Urothelium cell line (cell line): ENCODE data around the gene ANLN.

Source experiments
- DNase-seq: peaks from one replicate; pipeline ENCODE4 v3.0.0; 2011; ENCODE audit warnings: low spot score, mixed read lengths
- FAIRE-seq: peaks from 2 replicates; lab custom pipeline; 2011; peaks lifted over from hg19 to GRCh38; lab: Jason Lieb, UNC

ANLN gene

GRCh38 chr7:36406156-36406555 is 16.5 kb downstream of the ANLN start:
- DNase-seq (no peak), FAIRE-seq (no peak)

DNA sequence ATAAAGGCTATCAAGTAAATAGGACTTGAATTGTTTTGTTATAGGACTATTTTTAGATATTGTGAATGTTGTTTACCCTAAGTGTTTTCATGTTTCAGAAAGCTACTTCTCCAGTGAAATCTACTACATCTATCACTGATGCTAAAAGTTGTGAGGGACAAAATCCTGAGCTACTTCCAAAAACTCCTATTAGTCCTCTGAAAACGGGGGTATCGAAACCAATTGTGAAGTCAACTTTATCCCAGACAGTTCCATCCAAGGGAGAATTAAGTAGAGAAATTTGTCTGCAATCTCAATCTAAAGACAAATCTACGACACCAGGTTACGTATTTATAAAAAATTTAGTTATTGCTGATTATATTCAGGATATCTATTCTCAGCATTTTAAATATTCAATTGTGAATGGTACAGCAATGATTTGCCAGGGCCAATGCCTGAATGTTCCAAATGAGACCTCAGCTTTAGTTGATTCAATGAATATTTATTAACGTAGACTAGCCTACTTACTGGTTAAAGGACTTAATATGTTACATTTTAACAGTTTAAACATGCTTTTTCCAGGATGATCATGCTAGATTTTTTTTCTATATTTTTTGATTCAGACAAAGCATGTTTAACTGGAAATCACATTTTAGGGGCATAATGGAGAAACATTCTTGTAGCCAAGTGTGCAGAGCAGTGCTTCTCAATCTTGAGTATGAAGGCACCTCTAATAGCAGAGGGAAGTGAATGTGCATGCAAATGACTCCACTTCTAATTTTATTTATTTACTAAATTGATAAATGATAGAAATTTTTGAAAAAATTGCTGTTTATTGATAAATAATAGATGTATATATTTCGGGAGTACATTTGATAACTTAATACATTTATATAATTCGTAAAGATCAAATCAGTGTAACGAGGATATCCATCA is 18.2 kb downstream of the ANLN start:
- DNase-seq, result no peak
- FAIRE-seq, result no peak

- FAIRE-seq (no peak), DNase-seq (no peak)
Observed at GRCh38 chr7:36408589-36408988, 18.9 kb downstream of the ANLN start.

DNA sequence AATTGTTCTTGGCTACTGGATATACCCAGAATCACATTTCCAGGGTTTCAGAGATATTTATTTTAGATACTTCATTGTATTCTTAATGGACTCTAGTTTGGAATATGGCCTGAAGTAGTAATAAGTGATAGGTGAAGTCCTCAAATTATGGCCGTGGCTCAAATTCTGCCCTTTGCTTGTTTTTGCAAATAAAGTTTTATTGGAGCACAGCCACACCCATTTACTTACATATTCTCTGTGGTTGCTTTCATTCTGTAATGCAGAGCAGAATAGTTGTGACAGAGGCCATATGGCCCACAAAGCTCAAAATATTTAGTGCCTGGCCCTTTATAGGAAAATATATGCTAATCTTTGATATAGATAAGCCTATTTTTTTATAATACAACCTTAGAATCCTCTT is 19.5 kb downstream of the ANLN start:
- no peak for DNase-seq
- FAIRE-seq, result no peak

- FAIRE-seq, result no peak
Observed at GRCh38 chr7:36415144-36415543, 25.5 kb downstream of the ANLN start.

DNA sequence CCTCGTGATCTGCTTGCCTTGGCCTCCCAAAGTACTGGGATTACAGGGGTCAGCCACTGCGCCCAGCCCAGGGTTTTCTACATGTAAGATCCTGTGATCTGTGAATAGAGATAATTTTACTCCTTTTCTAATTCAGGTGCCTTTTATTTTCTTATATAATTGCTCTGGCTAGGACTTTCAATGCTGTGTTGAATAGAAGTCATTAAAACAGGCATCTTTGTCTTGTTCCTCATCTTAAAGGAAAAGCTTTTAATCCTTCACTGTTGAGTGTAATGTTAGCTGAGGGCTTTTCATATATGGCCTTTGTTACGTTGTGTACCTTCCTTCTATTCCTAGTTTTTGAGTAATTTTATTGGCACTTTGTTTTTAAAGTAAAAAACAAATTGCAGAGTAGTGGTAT is 26.6 kb downstream of the ANLN start:
- FAIRE-seq (no peak), DNase-seq (no peak)

More at GRCh38 chr7:36415144-36415543, 25.5 kb downstream of the ANLN start:
- DNase-seq, result no peak

GRCh38 chr7:36420307-36420706 is 30.6 kb downstream of the ANLN start:
- FAIRE-seq (no peak), DNase-seq (no peak)

DNA sequence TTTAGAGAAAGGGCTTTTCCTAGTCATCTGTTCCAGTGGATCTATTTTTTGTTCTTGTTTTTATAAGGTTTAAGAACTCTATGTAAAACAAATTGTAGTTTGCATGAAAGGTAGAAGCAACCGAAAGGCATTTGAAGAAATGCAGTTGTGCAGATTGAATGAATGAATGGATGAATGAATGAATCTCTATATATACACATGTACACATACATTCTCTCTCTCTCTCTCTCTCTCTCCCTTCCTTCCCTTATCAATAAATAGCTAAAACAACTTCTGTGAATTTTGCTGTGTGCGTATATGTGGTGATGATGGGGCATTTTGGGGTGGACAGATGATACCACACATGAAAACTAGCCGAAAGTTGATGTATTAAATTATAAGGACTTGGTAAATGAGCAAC is 32.4 kb downstream of the ANLN start:
- FAIRE-seq, result no peak
- no peak for DNase-seq

GRCh38 chr7:36423633-36424032 is 34.0 kb downstream of the ANLN start:
- no peak for FAIRE-seq
- no peak for DNase-seq

DNA sequence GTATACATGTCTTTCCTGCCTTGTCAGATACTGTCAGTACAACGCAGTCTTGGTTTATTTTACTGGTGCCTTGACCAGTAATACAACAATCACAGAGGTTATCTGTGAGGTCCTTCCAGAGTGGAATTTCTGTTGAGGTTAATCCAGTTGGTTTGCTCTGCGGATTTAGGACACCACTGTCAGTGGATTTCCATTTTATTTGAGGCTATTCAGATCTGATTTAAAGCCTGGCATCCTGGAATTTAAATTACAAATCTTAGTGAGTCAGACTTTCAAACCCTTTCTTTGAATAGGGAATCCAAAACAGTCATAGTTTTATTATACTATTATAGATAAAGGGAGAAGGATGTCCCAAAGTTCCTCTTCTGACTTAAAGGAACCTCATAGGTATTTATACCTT is 40.5 kb downstream of the ANLN start:
- DNase-seq (no peak), FAIRE-seq (no peak)

DNA sequence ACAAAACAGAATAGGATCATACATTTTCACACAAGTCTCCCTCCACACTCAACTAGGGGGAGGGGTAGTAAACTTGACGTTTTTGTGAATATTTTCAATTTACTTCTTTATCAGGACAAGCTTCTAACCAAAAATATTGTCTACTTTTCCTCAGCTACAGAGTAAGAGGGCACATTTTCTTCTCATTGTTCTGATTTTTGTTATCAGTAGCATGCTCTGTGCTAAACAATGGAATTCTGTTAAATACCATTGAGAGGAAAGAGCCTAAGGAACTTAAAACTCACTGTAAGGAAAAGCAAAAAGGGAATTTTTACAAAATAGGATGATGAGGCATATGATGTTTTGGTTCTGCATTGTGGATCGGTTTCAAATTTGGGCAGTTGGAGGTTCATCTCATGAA is 41.2 kb downstream of the ANLN start:
- no peak for FAIRE-seq

GRCh38 chr7:36438211-36438610 is 48.5 kb downstream of the ANLN start:
- DNase-seq (no peak), FAIRE-seq (no peak)

More for the DNA sequence above, 41.2 kb downstream of the ANLN start:
- no peak for DNase-seq

GRCh38 chr7:36439624-36440023 is 50.0 kb downstream of the ANLN start:
- no peak for FAIRE-seq
- DNase-seq, result no peak

- DNase-seq (peak; percentile 31), FAIRE-seq (no peak)
Observed at GRCh38 chr7:36440880-36441279, 51.2 kb downstream of the ANLN start.

- no peak for DNase-seq
- FAIRE-seq, result no peak
Observed at GRCh38 chr7:36441344-36442022, 51.8 kb downstream of the ANLN start.

- FAIRE-seq (no peak), DNase-seq (no peak)
Observed at GRCh38 chr7:36448781-36449379, 59.2 kb downstream of the ANLN start.

GRCh38 chr7:36449685-36450084 is 60.0 kb downstream of the ANLN start:
- no peak for FAIRE-seq
- no peak for DNase-seq

DNA sequence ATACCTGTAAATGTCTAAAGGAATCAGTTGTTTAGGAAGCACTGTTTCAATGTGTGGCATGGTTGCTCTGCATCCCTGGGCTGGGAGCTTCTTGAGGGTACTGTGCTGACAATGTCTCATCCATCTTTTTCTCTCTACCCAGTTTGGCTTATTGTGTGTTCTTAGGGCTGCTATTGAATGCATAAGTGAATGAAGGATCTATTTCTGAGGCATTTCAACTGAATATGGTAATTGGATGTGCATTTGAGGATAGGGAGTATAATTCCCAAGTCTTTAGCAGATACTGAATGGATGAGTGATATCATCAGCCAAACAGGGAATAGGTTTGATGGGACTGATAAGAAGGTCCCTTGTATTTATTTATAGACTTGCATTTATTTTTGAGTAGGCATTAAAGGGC is 64.1 kb downstream of the ANLN start:
- FAIRE-seq, result no peak
- DNase-seq, result no peak

- no peak for FAIRE-seq
- no peak for DNase-seq
Observed at GRCh38 chr7:36455646-36456045, 66.0 kb downstream of the ANLN start.

DNA sequence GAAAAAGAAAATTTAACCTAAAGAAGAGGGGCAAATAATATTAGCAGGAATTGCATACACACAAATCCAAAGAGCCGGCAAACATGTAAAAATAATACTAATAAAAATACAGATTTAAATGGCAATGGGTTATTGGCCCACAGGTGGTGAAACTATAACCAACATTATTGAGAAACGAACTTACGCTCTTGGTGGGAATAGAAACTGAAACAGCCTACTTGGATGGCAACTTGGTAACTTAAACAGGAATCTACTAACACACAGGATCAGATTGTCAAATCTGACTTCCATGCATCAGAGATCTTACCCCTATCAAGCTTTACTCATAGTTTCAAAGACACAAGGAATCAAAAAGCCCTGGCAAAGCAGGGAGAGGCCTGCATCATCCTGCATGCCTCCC is 66.5 kb downstream of the ANLN start:
- no peak for DNase-seq
- no peak for FAIRE-seq

GRCh38 chr7:36456548-36456947 is 66.9 kb downstream of the ANLN start:
- no peak for FAIRE-seq
- no peak for DNase-seq
